A673 (cell line): ENCODE measurements around the gene KCNIP1. TPM values are rescaled to one million over a fixed set of nuclear protein-coding genes. Genes with fewer than 3 reads are reported as not detected.

ENCODE experiments used
- BruUV-seq: library from RNA; stranded (reverse); fragments of 400-500 nt; replicated peaks from 2 replicates; lab custom pipeline; 2021; lab: Mats Ljungman, UMichigan
- CTCF ChIA-PET: fragments of 300-600 bp; sonication (Branson Sonifier 250); formaldehyde crosslinking; loops from one replicate; lab custom pipeline; 2022; ENCODE audit warnings: antibody characterized with exemption; lab: Charles Lee
- POLR2A ChIA-PET: fragments of 300-600 bp; sonication (Branson Sonifier 250); formaldehyde crosslinking; loops from one replicate; lab custom pipeline; 2022; ENCODE audit warnings: antibody characterized with exemption; ENCODE audit not compliant: low non-redundant PET; lab: Charles Lee
- DNase-seq: peaks from one replicate; pipeline ENCODE4 v3.0.0-alpha.2; 2015; ENCODE audit warnings: low spot score
- H3K27ac ChIP-seq: fragments of 200-600 bp; sonication (generic); 2 replicates; pipeline ENCODE4 v1.5.1; 2016; ENCODE audit warnings: mixed run types, low read depth, mild to moderate bottlenecking, mixed read lengths, antibody characterized with exemption, low read length; ENCODE audit not compliant: poor library complexity, severe bottlenecking
- H3K27me3 ChIP-seq: fragments of 200-600 bp; sonication (generic); replicated peaks from 2 replicates; pipeline ENCODE4 v1.6.1; 2017; ENCODE audit warnings: mixed run types, low read depth, mild to moderate bottlenecking, mixed read lengths, antibody characterized with exemption, low read length; ENCODE audit not compliant: insufficient read depth, poor library complexity
- H3K36me3 ChIP-seq: fragments of 200-600 bp; sonication (generic); 2 replicates; pipeline ENCODE4 v1.6.1; 2016; ENCODE audit warnings: mixed run types, mild to moderate bottlenecking, mixed read lengths, antibody characterized with exemption, low read length; ENCODE audit not compliant: insufficient read depth, poor library complexity, severe bottlenecking
- H3K4me1 ChIP-seq: fragments of 200-600 bp; sonication (generic); 2 replicates; pipeline ENCODE4 v1.6.1; 2017; ENCODE audit warnings: mixed run types, mild to moderate bottlenecking, mixed read lengths, antibody characterized with exemption, low read length; ENCODE audit not compliant: insufficient read depth, poor library complexity, severe bottlenecking
- H3K4me3 ChIP-seq: fragments of 200-600 bp; sonication (generic); 2 replicates; pipeline ENCODE4 v1.5.1; 2016; ENCODE audit warnings: low read depth, mixed run types, mild to moderate bottlenecking, mixed read lengths, low read length; ENCODE audit not compliant: poor library complexity, severe bottlenecking
- H3K9me3 ChIP-seq: fragments of 200-600 bp; sonication (generic); 2 replicates; pipeline ENCODE4 v1.6.1; 2016; ENCODE audit warnings: mixed run types, low read depth, mild to moderate bottlenecking, mixed read lengths, antibody characterized with exemption, low read length; ENCODE audit not compliant: poor library complexity, severe bottlenecking
- CTCF ChIP-seq: fragments of 300-800, 200-600 bp; sonication (generic); conservative IDR thresholded peaks from 2 replicates; pipeline ENCODE4 v1.5.1; 2017; ENCODE audit warnings: low read depth, mild to moderate bottlenecking, antibody characterized with exemption, low read length, moderate library complexity, mixed read lengths
- EZH2 ChIP-seq: fragments of 200-600 bp; sonication (generic); IDR thresholded peaks from 2 replicates; pipeline ENCODE4 v1.6.1; 2017; ENCODE audit warnings: borderline replicate concordance, low read depth, mild to moderate bottlenecking, mixed read lengths, antibody characterized with exemption, low read length; ENCODE audit not compliant: poor library complexity, severe bottlenecking
- intact Hi-C: fragments of 100-400 bp; cut with micrococcal nuclease; formaldehyde crosslinking; loops from one replicate; pipeline ENCODE4 v1.10.0; 2022; ENCODE audit not compliant: unreplicated experiment
- total RNA-seq: library from RNA; stranded (reverse); gene quantifications from 2 replicates; pipeline ENCODE4 v1.2.3, GENCODE V29; 2021

KCNIP1 gene
- total RNA-seq, 1 experiment from 2014 or later: 3.7 TPM

GRCh38 chr5:170636206-170636605, 132.4 kb downstream of the KCNIP1 start:
- no TSS peak for BruUV-seq
- Histone ChIP-seq H3K27ac (no peak overlapping the region), H3K4me1 (peaks cover 11% of the 10 kb centered on the region), H3K36me3 (no peaks in the 10 kb centered on the region), H3K9me3 (no peaks in the 10 kb centered on the region), H3K27me3 (no peaks in the 10 kb centered on the region), H3K4me3 (no peak overlapping the region)
- CTCF ChIA-PET: no interaction called here
- TF ChIP-seq EZH2 (no peak), CTCF (no peak)
- DNase-seq: no peak
- POLR2A ChIA-PET: no interaction called here
- intact Hi-C loops: loop anchor here (5.0 kb wide), 1 partner anchor 156 kb away; no protein-coding TSS in a partner anchor

GRCh38 chr5:170636801-170637477, 133.1 kb downstream of the KCNIP1 start:
- CTCF ChIA-PET: no interaction called here
- no TSS peak for BruUV-seq
- POLR2A ChIA-PET: no interaction called here
- DNase-seq: no peak
- intact Hi-C loops: loop anchor here (5.0 kb wide), 1 partner anchor 155 kb away; no protein-coding TSS in a partner anchor
- H3K36me3 ChIP-seq: no peaks in the 10 kb centered on the region
- no peak overlapping the region for H3K27ac ChIP-seq
- H3K9me3 ChIP-seq: no peaks in the 10 kb centered on the region
- TF ChIP-seq CTCF (no peak), EZH2 (no peak)
- H3K27me3 ChIP-seq: no peaks in the 10 kb centered on the region
- H3K4me3 ChIP-seq: no peak overlapping the region
- peaks cover 11% of the 10 kb centered on the region for H3K4me1 ChIP-seq

- H3K4me3 ChIP-seq: no peak overlapping the region
- peaks cover 8% of the 10 kb centered on the region for H3K4me1 ChIP-seq
- intact Hi-C loops: loop anchor here (5.0 kb wide), 1 partner anchor 154 kb away; no protein-coding TSS in a partner anchor
- DNase-seq: no peak
- no peak overlapping the region for H3K27ac ChIP-seq
- BruUV-seq: no TSS peak
- no peaks in the 10 kb centered on the region for H3K27me3 ChIP-seq
- TF ChIP-seq EZH2: no peak
- no peak for TF ChIP-seq CTCF
- ChIA-PET CTCF (interaction anchor here (0.6 to 1.1 kb wide), 3 partner anchors 13 to 332 kb away, joined by 3 to 7 read pairs (median 3); no protein-coding TSS in a partner anchor), POLR2A (no interaction called here)
- no peaks in the 10 kb centered on the region for H3K36me3 ChIP-seq
- H3K9me3 ChIP-seq: no peaks in the 10 kb centered on the region
Measured at GRCh38 chr5:170638051-170638450, 134.2 kb downstream of the KCNIP1 start.
